Neural progenitor cell (in vitro differentiated cells): ENCODE data around the gene ZFP36L2. TPM values are rescaled to one million over a fixed set of nuclear protein-coding genes. Genes with fewer than 3 reads are reported as not detected.
A peak's percentile ranks its signal among the peaks of the same experiment; 100 is the strongest.

Experiments
- DNase-seq: peaks from one replicate; pipeline ENCODE4 v3.0.0-alpha.2; 2016; ENCODE audit warnings: low spot score
- H2AFZ ChIP-seq: fragments of 200-600 bp; sonication (generic); replicated peaks from 2 replicates; pipeline ENCODE4 v1.6.1; 2016; ENCODE audit warnings: antibody characterized with exemption
- H3F3A ChIP-seq: fragments of 200-600 bp; sonication (generic); 2 replicates; pipeline ENCODE4 v1.6.1; 2016; ENCODE audit warnings: antibody characterized with exemption, low read depth
- H3K27ac ChIP-seq: fragments of 200-600 bp; sonication (generic); 2 replicates; pipeline ENCODE4 v1.5.1; 2016; ENCODE audit warnings: mild to moderate bottlenecking
- H3K27me3 ChIP-seq: fragments of 200-600 bp; sonication (generic); 2 replicates; pipeline ENCODE4 v1.6.1; 2016; ENCODE audit warnings: mild to moderate bottlenecking, moderate library complexity
- H3K36me3 ChIP-seq: fragments of 200-600 bp; sonication (generic); 2 replicates; pipeline ENCODE4 v1.5.1; 2016
- H3K4me1 ChIP-seq: fragments of 200-600 bp; sonication (generic); 2 replicates; pipeline ENCODE4 v1.6.1; 2016; ENCODE audit warnings: mixed run types
- H3K4me2 ChIP-seq: fragments of 200-600 bp; sonication (generic); 2 replicates; pipeline ENCODE4 v1.6.1; 2016
- H3K4me3 ChIP-seq: fragments of 200-600 bp; sonication (generic); 2 replicates; pipeline ENCODE4 v1.5.1; 2016
- H3K79me2 ChIP-seq: fragments of 200-600 bp; sonication (generic); 2 replicates; pipeline ENCODE4 v1.6.1; 2016; ENCODE audit warnings: low read depth
- H3K9ac ChIP-seq: fragments of 200-600 bp; sonication (generic); 2 replicates; pipeline ENCODE4 v1.6.1; 2016
- H3K9me3 ChIP-seq: fragments of 200-600 bp; sonication (generic); 2 replicates; pipeline ENCODE4 v1.5.1; 2016; ENCODE audit warnings: low read depth
- H4K20me1 ChIP-seq: fragments of 200-600 bp; sonication (generic); 2 replicates; pipeline ENCODE4 v1.6.1; 2016; ENCODE audit warnings: low read depth
- H3K27ac Mint-ChIP-seq: 3 replicates; pipeline ENCODE4 v1.8.0; 2021; ENCODE audit warnings: mixed read lengths
- H3K27me3 Mint-ChIP-seq: 2 replicates; pipeline ENCODE4 v1.8.0; 2022; ENCODE audit warnings: low read depth, mild to moderate bottlenecking, inconsistent platforms, moderate library complexity, mixed read lengths; ENCODE audit not compliant: insufficient read depth
- H3K36me3 Mint-ChIP-seq: 3 replicates; pipeline ENCODE4 v1.8.0; 2021; ENCODE audit warnings: mixed read lengths
- H3K4me1 Mint-ChIP-seq: 3 replicates; pipeline ENCODE4 v1.8.0; 2021; ENCODE audit warnings: mixed read lengths
- H3K4me3 Mint-ChIP-seq: 3 replicates; pipeline ENCODE4 v1.8.0; 2021; ENCODE audit warnings: mild to moderate bottlenecking, moderate library complexity, mixed read lengths
- H3K9me3 Mint-ChIP-seq: 3 replicates; pipeline ENCODE4 v1.8.0; 2020; ENCODE audit warnings: mixed read lengths
- CTCF ChIP-seq: fragments of 200-600 bp; sonication (generic); IDR thresholded peaks from 2 replicates; pipeline ENCODE4 v1.5.1; 2017; ENCODE audit warnings: antibody characterized with exemption, mild to moderate bottlenecking
- EZH2 ChIP-seq: fragments of 200-600 bp; sonication (generic); IDR thresholded peaks from 2 replicates; pipeline ENCODE4 v1.6.1; 2017; ENCODE audit warnings: antibody characterized with exemption, mild to moderate bottlenecking, moderate library complexity
- EZH2phosphoT487 ChIP-seq: fragments of 200-600 bp; sonication (generic); IDR thresholded peaks from 2 replicates; pipeline ENCODE4 v1.6.1; 2017; ENCODE audit warnings: antibody characterized with exemption
- total RNA-seq: library from RNA; depleted of rRNA; stranded (reverse); fragments of >200 nt; gene quantifications from 2 replicates; pipeline ENCODE4 v1.2.3, GENCODE V29; 2015; ENCODE audit warnings: low replicate concordance

Gene ZFP36L2
- total RNA-seq, 1 donor from 2014 or later = 13.8 TPM

- H3F3A ChIP-seq = peaks cover 65% of the 10 kb centered on the region
- Mint-ChIP-seq H3K36me3 (no peaks in the 10 kb centered on the region), H3K27ac (no peak overlapping the region), H3K9me3 (no peaks in the 10 kb centered on the region), H3K4me3 (no peak overlapping the region), H3K4me1 (peaks cover 40% of the 10 kb centered on the region), H3K27me3 (peaks cover 4% of the 10 kb centered on the region)
- H4K20me1 ChIP-seq = peaks cover under 1% of the 10 kb centered on the region
- H3K4me1 ChIP-seq = peaks cover 49% of the 10 kb centered on the region
- H3K9me3 ChIP-seq = no peaks in the 10 kb centered on the region
- no peak for DNase-seq
- H3K4me2 ChIP-seq = peak overlapping the region; percentile 19
- no peak overlapping the region for H3K27ac ChIP-seq
- no peaks in the 10 kb centered on the region for H3K27me3 ChIP-seq
- H3K9ac ChIP-seq = no peak overlapping the region
- H3K79me2 ChIP-seq = no peaks in the 10 kb centered on the region
- TF ChIP-seq EZH2 (no peak), EZH2phosphoT487 (no peak), CTCF (no peak)
- no peak overlapping the region for H2AFZ ChIP-seq
- H3K4me3 ChIP-seq = no peak overlapping the region
- no peaks in the 10 kb centered on the region for H3K36me3 ChIP-seq
Measured at GRCh38 chr2:43215673-43216255, 10.6 kb downstream of the ZFP36L2 start.

GRCh38 chr2:43214253-43214652, 12.2 kb downstream of the ZFP36L2 start:
- no peaks in the 10 kb centered on the region for H3K9me3 Mint-ChIP-seq
- Histone ChIP-seq H3K27ac (no peak overlapping the region), H3K4me1 (peaks cover 34% of the 10 kb centered on the region), H2AFZ (no peak overlapping the region), H3F3A (peaks cover 51% of the 10 kb centered on the region), H3K27me3 (no peaks in the 10 kb centered on the region), H3K9me3 (no peaks in the 10 kb centered on the region), H3K36me3 (no peaks in the 10 kb centered on the region), H3K4me2 (no peak overlapping the region), H3K79me2 (no peaks in the 10 kb centered on the region), H3K4me3 (no peak overlapping the region), H4K20me1 (no peaks in the 10 kb centered on the region), H3K9ac (no peak overlapping the region)
- H3K36me3 Mint-ChIP-seq = no peaks in the 10 kb centered on the region
- H3K4me1 Mint-ChIP-seq = peaks cover 32% of the 10 kb centered on the region
- no peak overlapping the region for H3K4me3 Mint-ChIP-seq
- peak; percentile 51 for DNase-seq
- H3K27ac Mint-ChIP-seq = no peak overlapping the region
- TF ChIP-seq CTCF = peak; percentile 22
- no peak for TF ChIP-seq EZH2
- no peak for TF ChIP-seq EZH2phosphoT487
- peaks cover 3% of the 10 kb centered on the region for H3K27me3 Mint-ChIP-seq

GRCh38 chr2:43212931-43213330, 13.5 kb downstream of the ZFP36L2 start:
- H3K27me3 ChIP-seq = no peaks in the 10 kb centered on the region
- H3K4me2 ChIP-seq = no peak overlapping the region
- Mint-ChIP-seq H3K9me3 (no peaks in the 10 kb centered on the region), H3K4me3 (no peak overlapping the region), H3K27ac (no peak overlapping the region), H3K36me3 (no peaks in the 10 kb centered on the region), H3K4me1 (peaks cover 21% of the 10 kb centered on the region), H3K27me3 (peaks cover 2% of the 10 kb centered on the region)
- no peaks in the 10 kb centered on the region for H4K20me1 ChIP-seq
- peaks cover 23% of the 10 kb centered on the region for H3K4me1 ChIP-seq
- H3K27ac ChIP-seq = no peak overlapping the region
- H3K9ac ChIP-seq = no peak overlapping the region
- H3K9me3 ChIP-seq = no peaks in the 10 kb centered on the region
- H3K4me3 ChIP-seq = no peak overlapping the region
- H3K36me3 ChIP-seq = no peaks in the 10 kb centered on the region
- no peak for TF ChIP-seq EZH2phosphoT487
- no peak for TF ChIP-seq CTCF
- no peak for TF ChIP-seq EZH2
- no peak for DNase-seq
- no peak overlapping the region for H2AFZ ChIP-seq
- no peaks in the 10 kb centered on the region for H3K79me2 ChIP-seq
- peaks cover 38% of the 10 kb centered on the region for H3F3A ChIP-seq
